Measurements from ENCODE around the gene COL2A1.

Gene COL2A1

GRCh38 chr12:48015129-48015528, 10.9 kb upstream of the COL2A1 start:
- no peak for TF ChIP-seq CTCF (IDR thresholded peaks at IDR 0.05; ENCODE audit: insufficient read depth, low read length, poor library complexity, severe bottlenecking)
- no peak for TF ChIP-seq EZH2phosphoT487 (conservative IDR thresholded peaks at IDR 0.05; ENCODE audit: low read length)
- Histone ChIP-seq H3K9ac (ENCODE audit: low read length) (no peak overlapping the region), H3K27ac (ENCODE audit: low read depth, low read length) (no peak overlapping the region), H4K20me1 (ENCODE audit: low read depth, low read length) (no peaks in the 10 kb centered on the region), H3K79me2 (ENCODE audit: insufficient read depth, low read length) (no peaks in the 10 kb centered on the region), H3K27me3 (ENCODE audit: low read length) (no peaks in the 10 kb centered on the region), H3K9me2 (replicated peaks; ENCODE audit: insufficient read depth, low read length) (no peaks in the 10 kb centered on the region), H3F3A (ENCODE audit: insufficient read depth) (no peaks in the 10 kb centered on the region), H3K9me3 (ENCODE audit: insufficient read depth, low read length) (no peaks in the 10 kb centered on the region), H2AFZ (ENCODE audit: low read depth, low read length, severe bottlenecking) (no peak overlapping the region), H3K4me2 (ENCODE audit: low read depth, low read length, poor library complexity, severe bottlenecking) (no peak overlapping the region), H3K4me3 (ENCODE audit: insufficient read depth, low read length, poor library complexity, severe bottlenecking) (no peak overlapping the region), H3K36me3 (ENCODE audit: low read length) (no peaks in the 10 kb centered on the region)

- no peak overlapping the region for H3K4me2 ChIP-seq (ENCODE audit: low read depth, low read length, poor library complexity, severe bottlenecking)
Measured at GRCh38 chr12:48013287-48013686, 9.0 kb upstream of the COL2A1 start.

GRCh38 chr12:48012070-48012469, 7.8 kb upstream of the COL2A1 start:
- no peaks in the 10 kb centered on the region for H3K9me2 ChIP-seq (replicated peaks; ENCODE audit: insufficient read depth, low read length)
- no peak overlapping the region for H3K27ac ChIP-seq (ENCODE audit: low read depth, low read length)
- no peak overlapping the region for H2AFZ ChIP-seq (ENCODE audit: low read depth, low read length, severe bottlenecking)
- H3F3A ChIP-seq (ENCODE audit: insufficient read depth): no peaks in the 10 kb centered on the region
- H3K4me2 ChIP-seq (ENCODE audit: low read depth, low read length, poor library complexity, severe bottlenecking): no peak overlapping the region
- H3K36me3 ChIP-seq (ENCODE audit: low read length): no peaks in the 10 kb centered on the region
- no peaks in the 10 kb centered on the region for H3K9me3 ChIP-seq (ENCODE audit: insufficient read depth, low read length)
- H3K4me3 ChIP-seq (ENCODE audit: insufficient read depth, low read length, poor library complexity, severe bottlenecking): no peak overlapping the region
- H3K79me2 ChIP-seq (ENCODE audit: insufficient read depth, low read length): no peaks in the 10 kb centered on the region
- no peak overlapping the region for H3K9ac ChIP-seq (ENCODE audit: low read length)
- TF ChIP-seq CTCF (IDR thresholded peaks at IDR 0.05; ENCODE audit: insufficient read depth, low read length, poor library complexity, severe bottlenecking): no peak
- no peak for TF ChIP-seq EZH2phosphoT487 (conservative IDR thresholded peaks at IDR 0.05; ENCODE audit: low read length)
- no peaks in the 10 kb centered on the region for H4K20me1 ChIP-seq (ENCODE audit: low read depth, low read length)
- no peaks in the 10 kb centered on the region for H3K27me3 ChIP-seq (ENCODE audit: low read length)

More at GRCh38 chr12:48013287-48013686, 9.0 kb upstream of the COL2A1 start:
- Histone ChIP-seq H3K36me3 (ENCODE audit: low read length) (no peaks in the 10 kb centered on the region), H3K27me3 (ENCODE audit: low read length) (no peaks in the 10 kb centered on the region), H3K4me3 (ENCODE audit: insufficient read depth, low read length, poor library complexity, severe bottlenecking) (no peak overlapping the region), H3K27ac (ENCODE audit: low read depth, low read length) (no peak overlapping the region), H3K9me3 (ENCODE audit: insufficient read depth, low read length) (no peaks in the 10 kb centered on the region), H3K79me2 (ENCODE audit: insufficient read depth, low read length) (no peaks in the 10 kb centered on the region), H3K9me2 (replicated peaks; ENCODE audit: insufficient read depth, low read length) (no peaks in the 10 kb centered on the region), H4K20me1 (ENCODE audit: low read depth, low read length) (no peaks in the 10 kb centered on the region), H3F3A (ENCODE audit: insufficient read depth) (no peaks in the 10 kb centered on the region), H3K9ac (ENCODE audit: low read length) (no peak overlapping the region), H2AFZ (ENCODE audit: low read depth, low read length, severe bottlenecking) (no peak overlapping the region)
- TF ChIP-seq CTCF (IDR thresholded peaks at IDR 0.05; ENCODE audit: insufficient read depth, low read length, poor library complexity, severe bottlenecking): no peak
